Activated effector memory CD4-positive, alpha-beta T cell treated with anti-CD3 and anti-CD28 coated beads, Interleukin-2, amount 50 U/mL, for 16 hours (primary cell): ENCODE results near the gene PLXDC2.

Experiments used
- DNase-seq: peaks from one replicate; pipeline ENCODE4 v3.0.0-alpha.2; 2020

The PLXDC2 gene

GRCh38 chr10:19862811-19863515, 46.7 kb downstream of the PLXDC2 start:
- DNase-seq, result no peak

DNA sequence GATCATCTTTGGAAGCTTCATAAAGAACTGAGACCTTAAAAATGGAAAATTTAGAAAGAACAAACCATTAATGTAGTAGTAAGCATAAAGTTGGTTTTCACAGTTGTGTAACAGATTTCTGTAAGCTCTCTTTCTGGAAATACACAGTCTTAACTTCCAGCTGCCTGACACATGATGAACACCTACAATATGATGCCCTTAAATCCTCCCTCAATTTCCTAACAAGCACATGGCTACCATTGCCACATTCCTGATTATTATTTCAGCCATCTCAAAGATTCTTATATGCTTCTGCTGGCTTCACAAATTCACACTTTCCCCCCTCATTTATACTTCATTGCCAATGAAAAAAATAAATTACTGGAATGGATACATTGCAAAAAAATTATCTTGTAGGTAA, 49.4 kb downstream of the PLXDC2 start:
- DNase-seq, result no peak

DNA sequence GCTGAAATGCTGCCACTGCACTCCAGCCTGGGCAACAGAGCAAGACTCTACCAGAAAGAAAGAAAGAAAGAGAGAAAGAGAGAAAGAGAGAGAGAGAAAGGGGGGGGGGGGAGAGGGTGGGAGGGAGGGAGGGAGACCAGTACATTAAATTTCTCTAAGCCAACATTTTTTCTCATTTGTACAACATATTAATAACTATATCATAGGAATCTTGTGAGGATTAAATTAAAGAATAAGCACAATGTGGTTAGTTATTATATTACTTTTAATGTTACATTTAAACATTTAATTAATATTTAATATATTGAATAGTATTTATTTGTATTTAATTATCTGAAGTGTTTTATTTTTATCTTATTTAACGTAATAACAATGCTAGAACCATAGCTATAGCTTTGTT, 53.1 kb downstream of the PLXDC2 start:
- DNase-seq, result no peak

DNA sequence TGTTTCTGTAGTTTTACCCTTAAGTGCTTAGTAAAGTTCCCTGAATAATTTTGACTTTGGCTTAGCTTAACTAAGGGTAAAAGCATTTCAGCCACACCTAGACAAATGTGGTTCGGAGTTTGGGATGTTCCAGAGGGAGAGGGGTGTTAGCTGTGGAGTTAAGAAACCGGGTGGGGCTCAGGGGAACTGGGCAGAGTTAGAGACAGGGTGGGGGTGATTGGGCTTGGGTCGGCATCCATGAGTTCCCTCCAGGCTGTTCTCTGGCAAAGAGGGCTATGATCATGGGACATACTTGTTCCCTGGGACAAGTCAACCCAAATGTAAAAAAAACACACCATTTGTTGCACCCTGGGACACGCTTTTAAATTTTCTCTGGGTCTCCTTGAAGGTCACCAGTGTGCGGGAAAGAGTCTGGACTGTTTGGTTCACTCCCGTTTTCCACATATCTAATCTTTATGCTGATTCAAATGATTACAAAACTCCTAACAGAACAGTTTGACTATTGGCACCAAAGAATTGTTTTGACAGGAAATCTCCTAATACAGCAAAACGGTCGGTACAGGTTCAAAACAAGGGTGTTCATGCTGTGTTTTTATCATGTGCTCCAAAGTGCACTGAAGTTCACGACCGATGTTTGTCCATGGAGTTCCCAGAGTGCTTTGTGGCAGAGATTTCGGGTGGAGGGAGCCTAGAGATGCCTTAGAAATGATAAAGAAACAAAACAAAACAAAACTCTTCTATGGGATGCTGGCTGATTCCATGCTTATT, 56.5 kb downstream of the PLXDC2 start:
- DNase-seq, result no peak

DNA sequence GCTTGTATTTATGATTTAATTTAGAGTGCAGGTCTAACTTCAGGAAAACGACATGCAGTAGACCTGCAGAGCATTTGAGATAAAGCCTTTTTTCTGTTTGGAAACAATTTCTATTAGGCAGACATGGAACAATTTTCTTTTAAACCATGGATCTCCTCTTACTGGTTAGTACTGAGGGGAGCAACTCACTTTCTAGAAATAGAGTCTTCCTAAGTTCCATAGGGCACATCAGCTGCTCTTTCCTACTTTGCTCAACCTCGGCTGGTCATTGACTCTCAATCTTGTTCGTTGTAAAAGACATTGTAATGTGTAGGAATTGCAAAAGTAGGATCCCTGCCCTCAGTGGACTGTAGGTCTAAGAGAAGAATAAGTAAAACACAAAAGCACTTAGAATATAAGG, 58.0 kb downstream of the PLXDC2 start:
- DNase-seq, result no peak

DNA sequence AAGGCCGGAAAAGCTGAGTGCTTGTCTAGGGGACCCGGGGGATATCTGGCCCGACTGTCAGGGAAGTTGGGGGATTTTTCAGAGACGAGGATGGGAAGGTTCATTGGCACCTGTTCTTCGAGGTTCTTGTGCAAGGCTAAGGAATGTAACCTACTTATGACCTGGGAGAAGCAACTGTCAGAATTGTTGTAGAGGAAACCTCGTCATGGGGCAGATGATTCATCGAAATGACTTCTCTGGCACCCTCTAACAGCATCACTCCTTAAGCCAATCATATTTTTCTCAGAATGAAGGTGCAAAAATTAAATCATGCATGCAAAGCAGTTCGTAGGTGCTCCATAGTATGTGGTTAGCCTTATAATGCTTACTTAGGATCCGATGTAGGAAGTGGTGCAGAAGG, 58.6 kb downstream of the PLXDC2 start:
- DNase-seq, result no peak

DNA sequence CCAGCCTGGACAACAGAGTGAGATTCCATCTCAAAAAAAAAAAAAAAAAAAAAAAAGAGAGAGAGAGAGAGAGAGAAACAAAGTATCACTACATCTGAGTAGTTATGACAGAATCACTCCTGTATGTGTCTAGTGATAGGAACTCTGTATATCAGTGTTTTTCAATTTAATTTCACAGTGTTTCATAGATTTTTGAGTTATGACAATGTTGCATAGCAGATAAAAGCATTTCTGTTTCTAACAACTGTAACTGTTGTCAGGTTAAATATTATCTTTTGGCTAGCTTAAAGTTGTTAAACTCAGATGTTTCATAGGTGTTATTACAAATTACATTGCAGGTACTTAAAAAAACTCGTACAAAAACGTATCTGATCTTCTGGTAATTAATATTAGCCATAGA, 60.3 kb downstream of the PLXDC2 start:
- DNase-seq, result no peak

DNA sequence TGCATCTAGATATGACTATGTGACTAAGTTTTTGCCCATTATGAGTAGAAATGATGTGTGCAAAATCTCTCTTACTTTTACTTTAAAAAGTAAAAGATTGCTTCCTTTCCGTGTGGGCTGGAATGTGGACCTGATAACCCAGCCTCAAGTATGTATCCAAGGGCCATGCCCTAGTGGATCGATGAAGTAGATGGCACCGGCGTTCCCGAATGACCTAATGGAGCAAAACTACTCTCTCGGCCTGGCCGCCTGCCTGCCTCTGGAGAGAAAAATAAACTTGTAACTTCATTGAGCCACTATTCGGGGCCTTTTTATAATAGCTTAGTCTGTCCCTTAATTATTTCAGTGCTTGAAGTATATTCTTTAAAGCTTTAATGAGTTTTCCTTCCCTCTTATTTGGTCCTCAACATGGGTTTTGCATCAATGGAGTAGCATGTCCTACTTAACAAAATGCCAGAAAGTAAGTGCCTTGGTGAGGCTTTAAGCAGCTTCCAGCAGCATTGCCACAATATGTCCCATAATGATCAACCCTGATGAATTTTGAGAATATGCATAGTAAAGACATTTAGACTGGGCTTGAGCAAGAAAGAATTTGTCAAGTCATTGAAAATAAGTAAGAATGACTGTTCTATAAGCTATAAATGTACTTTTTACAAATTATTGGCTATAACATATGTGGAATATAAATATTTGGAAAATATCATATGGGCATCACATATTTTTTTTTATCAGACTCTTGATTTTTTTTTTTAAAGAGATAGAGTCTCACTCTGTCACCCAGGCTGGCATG, 61.4 kb downstream of the PLXDC2 start:
- no peak for DNase-seq

DNA sequence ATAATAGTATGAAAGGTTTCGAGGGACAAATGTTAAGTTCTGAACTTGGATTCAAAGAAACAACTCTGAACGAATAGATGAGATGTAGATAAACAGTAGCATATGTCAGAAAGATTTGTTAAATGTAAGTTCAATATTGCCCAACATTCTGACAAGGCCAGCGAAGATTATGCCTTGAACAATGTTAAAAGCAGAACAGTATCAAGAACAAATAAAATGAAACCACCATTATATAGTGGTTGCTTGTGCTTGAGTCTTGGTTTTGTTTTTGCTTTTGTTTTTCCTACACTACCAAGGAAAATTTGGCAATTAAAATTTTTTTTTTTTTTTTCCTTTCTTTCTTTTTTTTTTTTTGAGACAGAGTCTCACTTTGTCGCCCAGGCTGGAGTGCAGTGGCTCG, 66.4 kb downstream of the PLXDC2 start:
- DNase-seq, result no peak

DNA sequence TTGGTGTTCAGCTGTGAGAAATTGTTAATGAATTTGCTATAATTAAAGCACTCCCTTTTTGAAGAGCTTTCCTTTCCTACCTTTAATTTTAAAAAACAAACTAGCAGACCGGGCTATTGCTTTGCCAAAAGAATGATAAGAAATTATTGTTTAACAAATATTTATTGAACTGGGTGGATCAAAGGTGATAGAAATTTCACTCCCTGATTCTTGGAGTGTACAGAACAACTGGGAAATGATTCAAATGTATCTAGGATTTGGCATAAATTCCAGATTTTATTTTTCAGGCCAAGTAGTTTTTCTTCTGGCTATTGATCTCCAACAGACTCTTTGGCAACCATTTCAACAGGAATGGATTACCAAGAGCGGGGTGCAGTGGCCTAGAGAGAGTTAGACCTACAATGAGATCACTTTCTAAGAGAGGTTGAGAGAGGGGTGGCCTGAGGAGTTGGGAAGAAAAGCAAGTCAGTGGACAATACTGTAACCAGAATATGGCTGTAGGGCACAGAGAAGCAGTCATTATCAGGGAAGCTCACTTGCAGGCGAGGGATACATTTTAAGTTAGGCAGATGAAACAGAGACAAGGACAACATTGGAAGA, 71.9 kb downstream of the PLXDC2 start:
- DNase-seq, result no peak

- no peak for DNase-seq
Observed at GRCh38 chr10:19889256-19889655, 73.0 kb downstream of the PLXDC2 start.

- no peak for DNase-seq
Observed at GRCh38 chr10:19891429-19891828, 75.2 kb downstream of the PLXDC2 start.

DNA sequence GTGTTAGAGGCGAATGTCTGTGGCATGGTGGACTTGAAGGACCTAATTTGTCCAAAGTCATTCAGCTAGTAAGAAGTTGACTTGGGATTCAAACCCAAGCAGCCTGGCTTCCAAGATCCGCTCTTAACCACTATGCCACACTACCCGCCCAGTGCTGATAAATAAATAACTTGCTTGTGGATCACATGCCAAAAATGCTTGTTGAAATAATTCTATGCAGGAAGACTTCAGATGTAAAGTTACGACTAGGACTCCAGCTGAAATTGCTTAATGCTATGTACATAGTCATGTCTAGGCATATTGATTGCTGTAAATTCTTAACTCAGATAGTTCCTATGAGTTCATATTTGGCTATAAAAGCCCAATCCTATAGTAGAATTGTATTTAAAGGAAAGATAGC, 76.0 kb downstream of the PLXDC2 start:
- DNase-seq, result no peak

- no peak for DNase-seq
Observed at GRCh38 chr10:19892677-19893076, 76.4 kb downstream of the PLXDC2 start.

GRCh38 chr10:19895500-19895899, 79.3 kb downstream of the PLXDC2 start:
- no peak for DNase-seq

- DNase-seq, result no peak
Observed at GRCh38 chr10:19902456-19902855, 86.2 kb downstream of the PLXDC2 start.

- no peak for DNase-seq
Observed at GRCh38 chr10:19904202-19904661, 88.0 kb downstream of the PLXDC2 start.

- no peak for DNase-seq
Observed at GRCh38 chr10:19906108-19906791, 90.0 kb downstream of the PLXDC2 start.

DNA sequence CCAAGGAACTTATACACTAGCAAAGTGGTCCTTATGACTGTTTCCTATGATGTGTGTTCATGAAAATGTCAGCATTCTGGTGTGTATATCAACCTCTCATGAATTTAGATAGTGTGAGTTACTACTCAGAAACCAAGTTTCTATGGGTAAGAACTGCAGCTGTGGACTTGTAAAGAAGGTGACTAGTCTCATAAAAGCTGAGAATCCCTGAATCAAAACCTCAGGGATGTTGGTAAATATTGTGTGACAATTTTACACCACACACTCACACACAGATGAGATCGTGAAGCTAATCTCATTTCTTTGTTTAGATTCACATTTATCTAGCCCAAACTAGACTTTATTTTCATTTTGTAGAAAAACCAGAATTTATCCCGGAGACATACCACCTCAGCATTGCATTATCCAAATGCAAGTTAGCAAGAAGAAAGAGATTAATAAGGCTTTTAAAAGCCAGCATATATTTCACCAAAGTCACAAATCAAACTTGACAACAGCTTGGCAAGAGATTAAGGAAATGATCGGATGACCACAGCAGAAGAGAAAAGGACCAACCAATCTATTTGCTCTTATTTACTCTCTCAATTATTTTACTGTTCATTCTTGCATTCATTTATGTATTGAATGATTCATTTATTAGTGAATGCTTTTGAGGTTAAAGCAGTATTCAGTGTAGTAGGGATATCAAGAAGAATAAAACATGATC, 92.9 kb downstream of the PLXDC2 start:
- no peak for DNase-seq

DNA sequence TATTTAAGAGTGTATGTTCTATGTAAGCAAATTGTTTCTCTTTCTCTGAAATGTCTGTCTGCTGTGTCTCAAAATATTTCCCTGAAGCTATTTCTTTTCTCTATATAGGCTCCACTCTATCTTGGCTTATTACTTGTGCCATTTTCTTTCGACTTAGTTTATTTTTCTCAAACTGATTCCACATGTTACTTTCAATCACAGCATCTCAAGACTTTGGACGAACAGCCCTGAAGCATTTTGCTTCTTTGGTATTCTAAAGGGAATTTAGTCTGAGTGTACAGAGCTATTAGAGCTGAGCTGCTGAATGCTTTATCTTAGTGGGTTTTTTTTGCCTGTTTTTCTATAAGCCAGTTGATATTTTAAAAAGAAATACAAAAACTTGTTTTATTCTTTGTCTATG, 95.7 kb downstream of the PLXDC2 start:
- DNase-seq, result no peak

- DNase-seq, result no peak
Observed at GRCh38 chr10:19913987-19914386, 97.8 kb downstream of the PLXDC2 start.

GRCh38 chr10:19915125-19915524, 98.9 kb downstream of the PLXDC2 start:
- no peak for DNase-seq
